HepG2 (cell line): ENCODE measurements around the gene SNX2. TPM values are rescaled to one million over a fixed set of nuclear protein-coding genes. Genes with fewer than 3 reads are reported as not detected.

Experiments used
- ATAC-seq: fragments of 200-7000 bp; cut with Tn5 transposase; 3 replicates; pipeline ENCODE4 v1.9.1; 2020; ENCODE audit warnings: mild to moderate bottlenecking, moderate library complexity
- BruUV-seq: library from RNA; stranded (reverse); fragments of 400-500 nt; replicated peaks from 2 replicates; lab custom pipeline; 2021; lab: Mats Ljungman, UMichigan
- CTCF ChIA-PET: fragments of 300-600 bp; formaldehyde crosslinking; extraction: SDS; loops from one replicate; lab custom pipeline; 2021; ENCODE audit warnings: low total read pairs, inconsistent platforms, low intra/inter-chr PET ratio; lab: Yijun Ruan, JAX
- POLR2A ChIA-PET: fragments of 350-600 bp; sonication (Branson Sonifier 250); formaldehyde crosslinking; loops from one replicate; lab custom pipeline; 2020; ENCODE audit warnings: antibody characterized with exemption, inconsistent platforms; lab: Yijun Ruan, JAX
- DNase-seq: peaks from one replicate; pipeline ENCODE4 v3.0.0-alpha.2; 2015; ENCODE audit warnings: low spot score
- FAIRE-seq: peaks from 3 replicates; lab custom pipeline; 2011; peaks lifted over from hg19 to GRCh38; lab: Jason Lieb, UNC
- H2AFZ ChIP-seq: one replicate; pipeline ENCODE4 v1.6.1; 2011; ENCODE audit warnings: low read length, inconsistent platforms
- H3K27ac ChIP-seq: fragments of 300-600 bp; 3 replicates; pipeline ENCODE4 v1.8.0; 2011; ENCODE audit warnings: mixed run types, mild to moderate bottlenecking, mixed read lengths, low read length, inconsistent platforms; ENCODE audit not compliant: insufficient read depth; ENCODE audit errors: extremely low read length
- H3K27me3 ChIP-seq, 2 experiments: fragments of 200-600 bp in 1 of 2; 2 replicates in 1 of 2; 3 replicates in 1 of 2; pipeline versions ENCODE4 v1.6.0 to v1.8.0; 2011; ENCODE audit warnings: low read length in 2 of 2, mild to moderate bottlenecking in 2 of 2, moderate library complexity in 2 of 2, inconsistent platforms in 1 of 2; ENCODE audit not compliant: insufficient read depth in 2 of 2, control insufficient read depth in 1 of 2
- H3K36me3 ChIP-seq, 2 experiments: fragments of 200-600 bp in 1 of 2; replicated peaks in 1 of 2; 2 replicates in 1 of 2; 3 replicates in 1 of 2; pipeline versions ENCODE4 v1.5.1 to v1.8.0; 2011; ENCODE audit warnings: low read length in 2 of 2, inconsistent platforms in 1 of 2; ENCODE audit not compliant: insufficient read depth in 2 of 2, control insufficient read depth in 1 of 2
- H3K4me1 ChIP-seq: 2 replicates; pipeline ENCODE4 v1.5.1; 2012; ENCODE audit warnings: low read length, inconsistent platforms; ENCODE audit not compliant: insufficient read depth
- H3K4me2 ChIP-seq: 2 replicates; pipeline ENCODE4 v1.6.0; 2011; ENCODE audit warnings: low read depth, low read length, inconsistent platforms
- H3K4me3 ChIP-seq, 3 experiments: fragments of 200-600 bp in 1 of 3; sonication (generic), shearing (Covaris generic) in 1 of 3; replicated peaks in 1 of 3; 2 replicates each; pipeline ENCODE4 v1.5.1; 2011 to 2016; ENCODE audit warnings: low read length in 3 of 3, inconsistent platforms in 2 of 3, low read depth in 2 of 3, mild to moderate bottlenecking in 2 of 3, control low read depth in 1 of 3, mixed read lengths in 1 of 3; ENCODE audit not compliant: insufficient read depth in 1 of 3
- H3K79me2 ChIP-seq: one replicate; pipeline ENCODE4 v1.6.1; 2011; ENCODE audit warnings: low read length, inconsistent platforms; ENCODE audit not compliant: insufficient read depth
- H3K9ac ChIP-seq: 2 replicates; pipeline ENCODE4 v1.6.0; 2011; ENCODE audit warnings: mild to moderate bottlenecking, low read depth, low read length, inconsistent platforms; ENCODE audit not compliant: insufficient read depth
- H3K9me3 ChIP-seq: 2 replicates; pipeline ENCODE4 v1.5.1; 2012; ENCODE audit warnings: mild to moderate bottlenecking, low read length
- H4K20me1 ChIP-seq: 2 replicates; pipeline ENCODE4 v1.6.0; 2011; ENCODE audit warnings: inconsistent platforms, mild to moderate bottlenecking, low read length, moderate library complexity; ENCODE audit not compliant: insufficient read depth
- KDM2A ChIP-seq: sonication (generic); formaldehyde crosslinking; IDR thresholded peaks from 2 replicates; pipeline ENCODE4 v1.4.0; 2020; ENCODE audit warnings: low read depth, missing genetic modification reagents, borderline replicate concordance
- MEIS2 ChIP-seq: sonication (generic); formaldehyde crosslinking; IDR thresholded peaks from 2 replicates; pipeline ENCODE4 v1.9.0; 2021; ENCODE audit warnings: mild to moderate bottlenecking, missing genetic modification reagents
- MIER2 ChIP-seq: IDR thresholded peaks from 2 replicates; pipeline ENCODE4 v1.6.1; 2016; ENCODE audit warnings: missing biosample characterization, missing genetic modification reagents
- NCOA5 ChIP-seq: sonication (generic); formaldehyde crosslinking; IDR thresholded peaks from 2 replicates; pipeline ENCODE4 v1.4.0; 2020; ENCODE audit warnings: missing genetic modification reagents
- NR2F1 ChIP-seq, 2 experiments: fragments of 450-650 bp in 1 of 2; formaldehyde crosslinking in 1 of 2; IDR thresholded peaks; 2 replicates each; pipeline versions ENCODE4 v1.5.0 to v1.6.1; 2016 to 2020; ENCODE audit warnings: mild to moderate bottlenecking in 1 of 2, missing compliant biosample characterization in 1 of 2, missing genetic modification reagents in 1 of 2, moderate library complexity in 1 of 2
- NR2F6 ChIP-seq, 2 experiments: IDR thresholded peaks; 2 replicates each; pipeline ENCODE4 v1.6.1; 2016; ENCODE audit warnings: antibody characterized with exemption in 1 of 2, mild to moderate bottlenecking in 1 of 2
- RBFOX2 ChIP-seq: fragments of 200-400 bp; formaldehyde crosslinking; IDR thresholded peaks from 2 replicates; pipeline ENCODE4 v1.6.1; 2017; ENCODE audit warnings: low read depth, mild to moderate bottlenecking, low read length
- YEATS4 ChIP-seq: sonication (generic); formaldehyde crosslinking; IDR thresholded peaks from 2 replicates; pipeline ENCODE4 v1.4.0; 2020; ENCODE audit warnings: missing genetic modification reagents, borderline replicate concordance
- ZNF557 ChIP-seq: sonication (generic); formaldehyde crosslinking; IDR thresholded peaks from 2 replicates; pipeline ENCODE4 v1.4.0; 2020; ENCODE audit warnings: missing genetic modification reagents
- ZNF615 ChIP-seq: sonication (generic); formaldehyde crosslinking; IDR thresholded peaks from 2 replicates; pipeline ENCODE4 v1.5.0; 2020; ENCODE audit warnings: mild to moderate bottlenecking, missing genetic modification reagents, borderline replicate concordance
- ZNF670 ChIP-seq: sonication (generic); formaldehyde crosslinking; IDR thresholded peaks from 2 replicates; pipeline ENCODE4 v1.8.0; 2022; ENCODE audit warnings: mild to moderate bottlenecking, missing genetic modification reagents, borderline replicate concordance
- WGBS: methylation state at CpG from one replicate; pipeline ENCODE4 v1.1.6; 2017; ENCODE audit warnings: low lambda C conversion rate; 5-methylcytosine and 5-hydroxymethylcytosine counted together
- in situ Hi-C: cut with HindIII; loops from 2 replicates; pipeline ENCODE4 v1.10.0; 2017; ENCODE audit warnings: low pct_unique_long_range_greater_than_20kb; ENCODE audit not compliant: extremely low pct_ligation_motif_present
- intact Hi-C: fragments of 100-400 bp; cut with micrococcal nuclease; formaldehyde crosslinking; loops from one replicate; pipeline ENCODE4 v1.10.0; 2022; ENCODE audit not compliant: unreplicated experiment
- polyA plus RNA-seq, 8 experiments: library from polyadenylated mRNA; depleted of rRNA in 3 of 8; stranded (reverse) in 7 of 8; unstranded in 1 of 8; fragments of >200 nt; fragmentation: Illumina TruSeq in 4 of 8; extraction: Trizol in 4 of 8; gene quantifications; 2 replicates each; pipeline versions ENCODE4 v1.2.1 to v1.2.3, GENCODE V29; 2011 to 2016; ENCODE audit warnings: low read depth in 4 of 8, missing spikeins in 1 of 8, mixed read lengths in 1 of 8; ENCODE audit not compliant: insufficient read depth in 1 of 8
- total RNA-seq, 5 experiments: library from RNA; depleted of rRNA; stranded (reverse); fragments of >200 nt; fragmentation: Illumina TruSeq; extraction: Trizol; gene quantifications; 2 replicates each; pipeline ENCODE4 v1.2.3, GENCODE V29; 2016; ENCODE audit warnings: low read depth in 1 of 5
- TF ChIP-seq, protein P1 (sequence below): sonication (generic); formaldehyde crosslinking; IDR thresholded peaks from 2 replicates; pipeline ENCODE4 v1.8.0; 2022; ENCODE audit warnings: missing genetic modification reagents, mild to moderate bottlenecking, inconsistent platforms, borderline replicate concordance

The SNX2 gene
- total and polyA plus RNA-seq, 2 of the 13 experiments (the other 11 are each of a cell fraction or from before 2014, with no cell fraction given) = 26.4 to 78.8 TPM

- TF ChIP-seq, protein P1, sequence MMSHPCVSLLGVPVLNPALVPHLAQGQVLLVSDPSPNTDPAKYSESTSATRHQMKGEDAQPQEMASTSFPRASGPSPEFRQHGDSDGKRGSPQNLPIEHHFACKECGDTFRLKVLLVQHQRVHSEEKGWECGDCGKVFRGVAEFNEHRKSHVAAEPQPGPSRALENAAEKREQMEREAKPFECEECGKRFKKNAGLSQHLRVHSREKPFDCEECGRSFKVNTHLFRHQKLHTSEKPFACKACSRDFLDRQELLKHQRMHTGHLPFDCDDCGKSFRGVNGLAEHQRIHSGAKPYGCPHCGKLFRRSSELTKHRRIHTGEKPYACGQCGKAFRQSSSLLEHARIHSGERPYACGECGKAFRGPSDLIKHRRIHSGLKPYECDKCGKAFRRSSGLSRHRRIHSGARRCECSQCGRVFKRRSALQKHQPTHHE (CRISPR knock-in tag) = no peak
- TF ChIP-seq KDM2A = no peak
- TF ChIP-seq NR2F6 (IDR thresholded peaks at IDR 0.05) = no peak
- TF ChIP-seq NR2F6 (CRISPR knock-in tag; IDR thresholded peaks at IDR 0.05) = no peak
- TF ChIP-seq NR2F1 (CRISPR knock-in tag; IDR thresholded peaks at IDR 0.05) = no peak
- no peak for TF ChIP-seq YEATS4 (CRISPR knock-in tag)
- no peak for TF ChIP-seq NCOA5 (CRISPR knock-in tag)
Measured at GRCh38 chr5:122788996-122789395, 14.1 kb downstream of the SNX2 start (continued).

DNA sequence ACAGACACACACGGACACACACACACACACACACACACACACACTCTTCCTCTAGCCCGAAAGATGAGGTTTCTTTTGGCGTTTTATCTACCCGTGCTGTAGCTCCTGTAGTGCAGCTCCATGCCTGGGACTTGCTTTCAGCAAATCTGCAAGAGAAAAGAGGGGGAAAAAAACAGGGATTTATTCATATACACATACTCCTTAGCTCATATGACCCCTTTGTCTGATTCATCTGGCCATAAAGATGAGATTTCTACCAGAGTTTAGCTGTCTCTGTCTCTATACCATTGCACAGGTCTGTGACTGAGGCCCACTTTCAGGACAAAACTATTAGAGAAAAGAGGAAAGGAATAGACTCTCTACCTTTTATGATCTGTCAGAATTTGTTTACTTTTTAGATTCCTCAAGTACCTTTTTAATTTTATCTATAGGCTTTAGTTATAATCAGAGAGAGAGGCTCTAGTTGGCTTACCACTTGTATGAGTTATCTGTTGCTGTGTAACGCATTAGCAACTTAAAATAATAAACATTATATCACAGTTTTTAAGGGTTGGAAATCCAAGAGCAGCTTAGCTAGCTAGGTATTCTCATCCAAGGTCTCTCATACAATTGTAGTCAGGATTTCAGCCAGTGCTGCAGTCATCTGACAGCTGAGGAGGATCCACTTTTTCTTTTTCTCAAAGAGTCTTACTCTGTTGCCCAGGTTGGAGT, 14.7 kb downstream of the SNX2 start:
- peaks cover 59% of the 10 kb centered on the region for H3K79me2 ChIP-seq
- no peak overlapping the region for H3K9ac ChIP-seq
- DNase-seq (no peak), ATAC-seq (no peak), FAIRE-seq (no peak)
- ChIA-PET POLR2A (no interaction called here), CTCF (no interaction called here)
- WGBS = 88% methylated on average over 5 of the region's 5 CpGs
- intact Hi-C loops (no loop called here), in situ Hi-C loops (no loop called here)
- no peak overlapping the region for H3K27ac ChIP-seq
- peaks cover 18% of the 10 kb centered on the region for H3K4me1 ChIP-seq
- TF ChIP-seq ZNF615 (CRISPR knock-in tag) (no peak), ZNF670 (no peak), ZNF557 (CRISPR knock-in tag) (no peak), MIER2 (CRISPR knock-in tag) (no peak), RBFOX2 (no peak), MEIS2 (no peak)
- no peaks in the 10 kb centered on the region for H3K27me3 ChIP-seq
- H3K36me3 ChIP-seq = no peaks in the 10 kb centered on the region
- BruUV-seq = no TSS peak
- H2AFZ ChIP-seq = no peak overlapping the region
- H4K20me1 ChIP-seq = no peaks in the 10 kb centered on the region; the same call in 1 of the 2 replicates
- no peak overlapping the region for H3K4me3 ChIP-seq
- no peak overlapping the region for H3K4me2 ChIP-seq
- no peaks in the 10 kb centered on the region for H3K9me3 ChIP-seq
